Epithelial cell of umbilical artery (primary cell): ENCODE data around the gene PDIA5. TPM values are rescaled to one million over a fixed set of nuclear protein-coding genes. Genes with fewer than 3 reads are reported as not detected.

ENCODE experiments used
- total RNA-seq: library from RNA; depleted of rRNA; stranded (reverse); fragments of >200 nt; gene quantifications from 2 replicates; pipeline ENCODE4 v1.2.3, GENCODE V29; 2014

The PDIA5 gene
- total RNA-seq: 44.4 and 64.6 TPM in 2 replicates

DNA sequence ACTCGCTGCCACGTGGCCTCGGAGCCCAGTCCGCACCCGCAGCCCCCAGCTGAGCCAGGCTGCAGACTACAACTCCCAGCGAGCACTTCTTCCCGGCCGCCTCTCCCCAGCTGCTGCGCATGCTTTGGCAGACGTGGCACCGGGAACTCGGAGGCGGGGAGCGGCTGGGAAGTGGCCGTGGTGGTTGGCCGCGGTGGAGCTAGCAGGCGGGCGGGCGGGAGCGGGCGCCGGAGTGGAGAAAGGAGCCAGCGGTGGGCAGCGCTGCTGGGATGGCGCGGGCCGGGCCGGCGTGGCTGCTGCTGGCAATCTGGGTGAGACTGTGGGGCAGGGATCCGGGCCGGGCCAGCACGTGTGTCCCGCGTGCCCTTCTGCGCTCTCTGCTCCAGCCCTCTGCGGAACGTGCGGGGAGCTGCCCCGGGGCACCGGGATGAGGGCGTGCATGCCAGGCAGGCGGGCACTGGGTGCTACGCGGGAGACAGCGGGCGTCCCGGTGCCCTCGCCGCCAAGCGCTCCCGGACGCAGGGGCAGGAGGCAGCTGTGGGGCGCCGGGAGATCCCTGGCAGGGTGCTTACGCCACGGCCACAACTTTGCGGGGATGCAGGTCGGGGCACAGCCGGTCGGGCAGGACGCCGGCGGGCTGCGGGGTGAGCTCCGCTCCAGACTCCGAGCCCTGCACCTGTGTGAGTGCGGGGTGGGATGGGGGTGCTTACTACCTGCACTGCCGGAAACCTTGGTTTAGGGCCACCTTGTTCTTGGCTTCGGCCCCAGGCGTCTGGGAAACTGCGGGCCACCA is at the start of gene PDIA5:
Gene PDIA5, plus strand, starts transcription at position 130 of the 793 bp plus-strand sequence. Its CDS starts 140 bp downstream, at position 270.

DNA sequence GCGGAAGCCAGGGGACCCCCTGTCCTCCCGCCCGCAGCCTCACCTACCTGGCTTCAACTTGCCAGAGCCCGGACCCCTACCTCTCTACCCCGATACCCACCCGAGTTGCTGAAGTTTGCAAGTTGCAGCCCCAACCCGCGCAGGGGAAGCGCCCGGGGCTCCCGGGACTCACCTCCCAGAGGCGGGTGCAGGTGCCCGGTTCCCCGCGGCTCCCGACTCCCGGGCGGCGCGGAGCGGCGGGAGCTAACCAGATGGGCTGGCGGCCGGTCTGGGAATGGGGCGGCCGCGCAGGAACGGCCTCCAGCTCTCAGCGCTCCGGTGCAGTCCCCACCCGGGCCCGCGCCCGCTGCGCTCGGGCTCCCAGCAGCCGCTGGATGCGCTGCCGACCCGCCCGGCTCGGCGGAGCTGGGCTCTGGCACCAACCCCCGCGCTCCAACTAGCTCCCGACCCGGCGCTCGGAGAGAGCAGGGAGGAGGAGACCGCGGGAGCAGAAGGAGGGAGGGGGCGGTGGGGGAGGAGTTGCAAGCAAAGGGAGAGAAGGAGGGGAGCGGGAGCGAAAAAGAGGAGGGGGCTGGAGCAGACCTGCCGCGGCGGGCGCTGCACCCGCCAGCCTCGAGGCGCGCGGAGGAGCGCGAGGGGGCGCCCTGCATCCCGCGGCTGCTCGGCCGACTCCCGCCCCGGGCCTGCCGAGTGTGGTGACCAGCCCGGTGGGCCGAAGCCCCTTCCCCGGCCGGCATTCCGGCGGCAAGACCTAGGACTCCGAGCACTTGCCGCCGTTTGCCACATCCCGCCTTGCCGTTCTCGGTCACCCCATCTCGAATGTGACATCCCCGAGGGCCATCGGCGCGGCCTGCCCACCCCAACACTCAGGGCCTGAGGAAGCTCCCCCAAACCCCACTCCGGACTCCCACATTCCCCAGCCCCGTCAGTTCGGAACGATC is 39.3 kb upstream of the PDIA5 start, which contains the start of gene SEMA5B:
Gene SEMA5B, minus strand, starts transcription at position 472 of the 941 bp plus-strand sequence. CDS start 66,500 bp downstream, outside the sequence.

DNA sequence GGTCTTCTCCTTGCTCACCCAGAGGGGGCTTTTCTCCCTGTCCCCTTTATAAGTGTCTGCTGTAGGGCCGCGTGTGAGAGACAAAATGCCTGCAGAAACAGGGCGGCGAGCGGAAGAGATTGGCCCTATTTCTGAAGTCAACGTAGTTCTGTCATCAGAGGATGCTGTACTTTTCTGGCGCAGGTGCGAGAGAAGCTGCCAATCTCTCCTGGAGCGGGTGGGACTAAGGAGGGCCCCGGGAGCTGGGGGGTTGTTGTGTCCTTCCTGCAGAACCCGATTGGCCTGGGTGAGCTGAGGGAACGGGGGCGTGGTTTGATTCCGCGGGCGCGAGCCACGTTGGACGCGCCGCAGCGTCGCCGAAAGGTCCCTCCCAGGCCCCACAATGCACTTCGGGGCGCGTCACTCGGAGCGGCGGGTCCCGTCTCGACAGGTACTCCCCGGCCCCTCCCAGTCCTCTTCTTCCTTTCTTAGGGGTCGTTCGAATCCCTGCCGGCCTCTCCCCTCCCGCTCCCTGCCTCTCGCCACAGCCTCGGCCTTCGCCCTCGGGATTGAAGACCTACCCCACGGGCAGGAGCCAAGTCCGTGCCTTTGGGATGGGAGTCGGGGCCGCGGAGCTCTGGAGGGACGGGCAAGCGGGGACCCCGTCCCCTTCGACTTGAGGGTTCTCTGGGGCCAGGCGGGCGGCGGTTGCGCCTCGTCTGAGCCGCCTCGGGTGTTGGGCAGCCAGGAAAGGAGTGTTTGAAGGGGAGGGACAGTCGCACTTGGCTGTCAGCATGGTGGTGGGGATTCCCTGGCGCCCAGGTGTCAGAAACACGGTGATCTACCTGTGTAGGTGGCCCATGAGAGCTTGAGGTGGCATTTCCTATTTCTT is 135.0 kb downstream of the PDIA5 start, which contains the start of gene SEC22A:
Gene SEC22A, plus strand, starts transcription at position 387 of the 871 bp plus-strand sequence. CDS start 7,275 bp downstream, outside the sequence.

Other genes starting within 250 kb of the PDIA5 start
- gene SEMA5B, start 39.3 kb upstream of the PDIA5 start, total RNA-seq: not detected in 2 replicates
- 46.1 and 57.8 TPM in 2 replicates for gene SEC22A, start 134.9 kb downstream of the PDIA5 start, total RNA-seq